ENCODE measurements around the gene PI16.
A peak's percentile ranks its signal among the peaks of the same experiment; 100 is the strongest.

PI16 gene, protein sequence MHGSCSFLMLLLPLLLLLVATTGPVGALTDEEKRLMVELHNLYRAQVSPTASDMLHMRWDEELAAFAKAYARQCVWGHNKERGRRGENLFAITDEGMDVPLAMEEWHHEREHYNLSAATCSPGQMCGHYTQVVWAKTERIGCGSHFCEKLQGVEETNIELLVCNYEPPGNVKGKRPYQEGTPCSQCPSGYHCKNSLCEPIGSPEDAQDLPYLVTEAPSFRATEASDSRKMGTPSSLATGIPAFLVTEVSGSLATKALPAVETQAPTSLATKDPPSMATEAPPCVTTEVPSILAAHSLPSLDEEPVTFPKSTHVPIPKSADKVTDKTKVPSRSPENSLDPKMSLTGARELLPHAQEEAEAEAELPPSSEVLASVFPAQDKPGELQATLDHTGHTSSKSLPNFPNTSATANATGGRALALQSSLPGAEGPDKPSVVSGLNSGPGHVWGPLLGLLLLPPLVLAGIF

DNA sequence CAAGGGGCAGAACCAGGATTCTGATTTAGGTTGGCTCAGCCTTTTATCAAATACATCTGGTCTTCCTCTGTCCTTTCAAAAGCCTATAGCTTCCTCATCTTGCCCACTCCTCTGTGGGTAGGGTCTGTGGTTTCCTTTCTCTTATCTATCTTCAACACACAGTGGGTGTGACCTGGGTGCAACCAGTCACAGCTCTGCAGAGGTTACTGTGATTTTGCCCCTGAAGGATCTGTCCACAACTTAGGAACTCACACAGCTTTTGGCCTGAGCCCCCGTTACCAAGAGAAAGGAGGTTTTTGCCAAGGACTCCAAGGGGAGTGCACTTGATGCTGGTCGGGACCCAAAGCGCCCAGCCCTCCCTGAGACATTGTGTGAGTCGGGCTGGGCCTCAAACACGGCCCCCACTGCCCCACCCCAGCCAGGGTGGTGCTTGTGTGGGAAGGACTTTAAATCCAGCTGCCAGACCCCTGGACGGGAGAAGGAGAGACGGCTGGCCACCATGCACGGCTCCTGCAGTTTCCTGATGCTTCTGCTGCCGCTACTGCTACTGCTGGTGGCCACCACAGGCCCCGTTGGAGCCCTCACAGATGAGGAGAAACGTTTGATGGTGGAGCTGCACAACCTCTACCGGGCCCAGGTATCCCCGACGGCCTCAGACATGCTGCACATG, at the start of gene PI16:
Gene PI16, plus strand, starts transcription at position 477 of the 670 bp plus-strand sequence. Its CDS starts 23 bp downstream, at position 500.
- DNase-seq = no peak

DNA sequence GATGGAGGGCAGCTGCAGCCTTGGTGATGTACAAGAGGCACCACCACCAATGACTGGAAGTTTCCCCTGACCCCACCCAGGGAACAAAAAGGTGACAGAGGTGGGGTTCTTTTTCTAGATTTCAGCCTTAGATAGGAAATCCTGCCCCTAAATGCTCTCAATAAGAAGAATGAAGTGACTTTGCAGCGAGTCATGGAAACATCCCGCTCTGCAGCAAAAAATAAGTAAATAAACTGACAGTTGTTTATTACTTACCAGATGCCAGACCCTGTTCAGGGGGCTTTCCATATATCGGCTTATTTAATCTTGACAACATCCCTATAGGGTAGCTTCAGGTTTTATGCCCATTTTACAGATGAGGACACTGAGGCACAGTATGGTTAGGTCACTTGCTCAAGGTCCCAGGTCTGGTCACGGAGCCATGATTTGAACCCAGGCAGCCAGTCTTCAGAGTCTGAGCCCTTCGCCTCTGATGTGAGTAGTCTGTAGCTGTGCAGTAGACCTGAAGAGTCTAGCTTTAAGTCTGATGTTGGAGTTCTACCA, 49.6 kb upstream of the PI16 start:
- DNase-seq = no peak

DNA sequence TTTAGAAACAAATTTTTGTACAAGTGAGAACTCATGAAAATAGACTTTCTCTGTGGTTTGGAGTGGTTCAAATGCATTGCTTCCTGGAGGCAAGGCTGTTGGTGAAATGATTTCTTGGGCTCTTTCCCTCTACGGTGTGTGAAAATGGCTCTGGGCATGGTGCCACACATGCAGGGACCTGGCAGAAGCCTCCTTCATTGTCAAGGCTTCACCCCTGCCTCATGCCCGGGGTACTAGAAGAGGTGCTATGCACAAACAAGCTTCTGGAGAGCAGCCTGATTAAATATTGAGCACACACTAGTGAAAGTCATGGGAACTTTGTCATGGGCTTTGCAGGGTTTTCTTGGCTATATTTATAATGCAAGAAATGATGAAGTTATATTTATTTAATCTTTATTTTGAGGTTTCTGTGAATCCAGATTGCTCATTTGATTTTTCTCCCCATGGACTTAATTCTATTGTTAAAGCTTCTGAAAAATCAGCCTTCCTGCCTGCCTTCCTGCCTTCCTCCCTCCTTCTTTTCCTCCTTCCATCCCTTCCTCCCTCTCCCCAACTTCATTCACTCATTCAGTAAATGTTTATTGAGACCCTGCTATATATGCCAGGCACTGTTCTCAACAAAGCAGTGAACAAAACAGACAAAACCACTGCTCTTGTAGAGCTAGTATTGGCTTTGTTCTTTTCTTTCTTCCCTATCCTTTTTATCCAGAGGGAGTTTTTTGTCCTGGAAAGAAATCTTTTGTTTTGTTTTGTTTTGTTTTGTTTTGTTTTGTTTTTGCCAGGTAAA, 47.8 kb upstream of the PI16 start:
- peak; percentile 89 for DNase-seq

DNA sequence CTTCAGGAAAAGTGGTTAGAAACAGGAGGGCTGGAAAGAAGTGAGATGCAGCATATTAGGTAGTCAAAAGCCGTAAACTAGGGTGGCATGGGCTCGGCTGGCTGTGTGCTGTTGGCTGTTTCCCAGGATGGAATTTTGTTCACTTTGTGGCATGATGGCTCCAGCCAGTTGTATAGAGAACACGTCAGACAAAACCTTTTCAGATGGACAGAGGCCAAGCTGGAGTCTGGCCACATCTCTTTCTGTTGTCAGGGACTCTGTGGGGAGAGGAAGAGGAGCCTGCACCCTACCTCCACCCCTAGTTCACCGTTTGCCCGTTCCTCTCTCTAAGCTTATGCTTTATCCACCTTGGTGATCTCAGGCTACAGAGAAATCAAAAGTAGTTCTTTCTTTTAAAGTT, 46.8 kb upstream of the PI16 start:
- peak; percentile 88 for DNase-seq

- no peak for DNase-seq
These were observed 45.8 kb upstream of the PI16 start for GRCh38 chr6:36908747-36909146.

- DNase-seq = no peak
These were observed 42.5 kb upstream of the PI16 start for GRCh38 chr6:36912030-36912454.

GRCh38 chr6:36912586-36912985, 42.0 kb upstream of the PI16 start:
- DNase-seq = no peak

- no peak for DNase-seq
These were observed 41.5 kb upstream of the PI16 start for GRCh38 chr6:36913082-36913481.

- DNase-seq = no peak
These were observed 40.2 kb upstream of the PI16 start for GRCh38 chr6:36914227-36914794.

- DNase-seq = no peak
These were observed 38.9 kb upstream of the PI16 start for GRCh38 chr6:36915599-36915998.

DNA sequence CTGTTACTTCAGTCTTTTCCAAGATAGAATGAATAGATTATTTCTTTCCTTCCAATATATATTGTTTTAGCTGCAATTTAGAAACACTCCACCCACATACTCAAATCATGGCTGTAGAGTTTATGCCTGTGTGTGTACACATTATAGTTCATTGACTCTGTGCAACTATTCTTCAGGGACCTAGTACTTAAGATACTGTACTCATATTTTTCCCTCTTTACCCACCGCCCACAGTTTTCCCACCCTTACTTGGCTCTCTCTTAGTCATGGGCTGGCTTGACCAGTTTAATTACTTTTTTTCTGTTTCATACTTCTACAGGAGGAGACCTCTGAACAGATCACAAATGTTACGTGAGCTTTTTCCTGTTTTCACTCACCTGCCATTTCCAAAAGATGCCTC, 38.4 kb upstream of the PI16 start:
- DNase-seq = no peak

DNA sequence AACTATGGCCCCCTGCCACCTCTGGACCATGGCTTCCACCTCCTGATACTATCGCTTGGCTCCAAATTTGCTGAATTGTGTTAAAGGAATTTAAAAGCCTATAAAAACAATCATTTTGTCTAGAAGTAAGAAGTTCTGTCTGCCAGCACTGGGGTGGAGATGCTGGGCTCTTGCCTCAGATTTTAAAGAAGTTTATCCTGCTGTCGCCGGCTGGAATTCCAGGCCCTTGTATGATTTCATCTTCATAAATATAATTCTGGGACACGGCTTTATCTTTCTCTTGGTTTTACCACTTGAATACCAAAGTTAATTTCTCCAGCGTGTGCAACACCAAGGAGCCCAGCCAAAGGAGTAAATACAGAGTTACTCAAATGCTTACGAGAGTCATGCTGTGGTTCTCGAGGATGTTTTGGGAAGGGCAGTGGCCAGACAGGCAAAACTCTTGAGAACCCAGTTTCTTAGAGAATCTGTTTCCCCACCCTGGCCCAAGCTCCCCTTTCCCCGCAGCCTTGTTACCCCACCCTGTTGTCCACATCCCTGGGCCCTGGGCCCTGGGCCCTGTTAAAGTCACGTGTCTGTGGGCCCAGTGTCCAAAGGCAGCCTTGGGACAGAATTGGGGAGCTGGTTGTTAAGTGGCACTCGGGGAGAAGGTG, 36.9 kb upstream of the PI16 start:
- DNase-seq = no peak

- DNase-seq = no peak
These were observed 34.5 kb upstream of the PI16 start for GRCh38 chr6:36920049-36920448.

GRCh38 chr6:36920546-36920945, 34.0 kb upstream of the PI16 start:
- DNase-seq = no peak

- no peak for DNase-seq
These were observed 30.4 kb upstream of the PI16 start for GRCh38 chr6:36924131-36924530.

DNA sequence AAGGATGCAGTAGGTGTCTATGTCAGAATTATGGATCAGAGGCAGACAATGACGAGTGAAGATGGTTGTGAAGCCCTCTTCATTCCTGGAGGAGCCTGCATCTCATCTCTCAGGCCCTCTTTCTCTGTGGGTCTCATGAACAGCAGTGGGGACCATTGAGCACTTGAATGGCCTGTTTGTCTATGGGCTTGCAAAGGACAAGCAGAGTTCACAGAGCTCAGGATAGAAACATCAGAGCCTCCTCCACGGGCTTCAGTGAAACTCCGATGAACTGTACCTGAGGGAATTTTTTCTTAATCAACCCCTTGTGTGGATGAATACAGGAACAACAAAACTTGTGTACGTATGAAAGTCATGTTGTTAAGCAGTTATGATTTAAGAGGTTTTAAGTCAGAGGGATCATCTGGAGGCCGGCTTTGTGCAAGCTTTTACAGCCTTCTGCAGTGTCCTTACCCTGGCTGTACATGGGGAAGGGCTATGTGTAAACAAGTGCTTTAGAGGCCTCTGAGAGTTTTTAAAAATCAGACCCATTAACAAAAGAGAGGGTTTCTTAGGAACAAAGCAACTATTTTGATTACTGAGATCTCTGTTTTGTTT, 29.7 kb upstream of the PI16 start:
- no peak for DNase-seq

DNA sequence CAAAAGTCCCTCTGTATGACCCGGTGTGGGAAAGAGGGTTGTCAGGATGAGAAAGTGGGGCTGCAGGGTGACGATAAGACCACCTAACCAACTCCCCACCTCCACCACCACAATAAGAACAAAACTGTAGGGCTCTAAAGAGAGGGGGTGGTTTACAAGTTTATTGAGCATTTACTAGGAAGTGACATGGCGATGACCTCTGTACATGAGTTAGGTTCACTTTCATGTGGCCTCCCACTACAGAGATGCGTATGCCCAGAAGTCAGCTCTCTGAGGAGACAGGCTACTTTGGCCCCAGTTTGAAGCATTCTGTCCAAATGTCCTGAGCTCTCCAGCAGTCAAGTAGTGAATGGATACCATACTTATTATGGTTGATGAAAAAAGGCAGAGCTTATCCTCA, 28.7 kb upstream of the PI16 start:
- DNase-seq = no peak

DNA sequence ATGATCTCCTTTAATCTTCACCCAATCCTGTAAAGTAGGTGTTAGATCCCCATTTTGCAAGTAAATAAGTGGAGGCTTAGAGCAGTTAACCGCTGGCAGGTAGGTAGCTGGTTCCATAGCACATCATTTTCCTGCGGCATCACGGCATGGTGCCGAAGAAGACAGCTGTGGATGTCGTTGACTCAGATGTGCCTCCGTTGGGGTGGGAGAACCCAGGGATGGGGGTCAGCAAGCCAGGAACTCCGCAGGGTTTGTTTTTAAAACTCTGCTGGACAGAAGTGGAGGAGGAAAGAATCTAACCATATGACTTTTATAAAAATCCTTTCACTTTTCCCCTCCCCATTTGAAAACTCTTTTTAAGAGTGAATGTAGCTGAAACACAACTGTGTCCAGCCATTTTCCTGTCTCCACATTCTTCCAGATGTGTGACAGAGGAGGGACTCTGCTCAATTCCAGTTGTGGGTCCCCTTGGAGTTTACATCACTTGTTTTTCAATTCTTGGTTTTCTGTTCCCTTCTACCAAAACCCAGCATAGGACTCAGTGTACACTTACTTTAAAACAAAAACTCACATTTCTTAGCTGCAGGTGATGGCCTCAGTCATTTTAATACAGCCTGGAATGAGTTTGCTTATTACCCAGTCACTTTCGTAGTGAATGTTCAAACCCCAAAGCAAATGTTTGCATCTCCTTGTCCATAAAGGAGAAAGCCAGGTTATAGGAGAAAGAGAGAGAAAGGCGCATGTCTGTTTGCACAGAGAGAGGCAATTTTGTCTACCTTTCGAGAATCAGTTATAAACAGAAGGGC, 27.6 kb upstream of the PI16 start:
- no peak for DNase-seq

DNA sequence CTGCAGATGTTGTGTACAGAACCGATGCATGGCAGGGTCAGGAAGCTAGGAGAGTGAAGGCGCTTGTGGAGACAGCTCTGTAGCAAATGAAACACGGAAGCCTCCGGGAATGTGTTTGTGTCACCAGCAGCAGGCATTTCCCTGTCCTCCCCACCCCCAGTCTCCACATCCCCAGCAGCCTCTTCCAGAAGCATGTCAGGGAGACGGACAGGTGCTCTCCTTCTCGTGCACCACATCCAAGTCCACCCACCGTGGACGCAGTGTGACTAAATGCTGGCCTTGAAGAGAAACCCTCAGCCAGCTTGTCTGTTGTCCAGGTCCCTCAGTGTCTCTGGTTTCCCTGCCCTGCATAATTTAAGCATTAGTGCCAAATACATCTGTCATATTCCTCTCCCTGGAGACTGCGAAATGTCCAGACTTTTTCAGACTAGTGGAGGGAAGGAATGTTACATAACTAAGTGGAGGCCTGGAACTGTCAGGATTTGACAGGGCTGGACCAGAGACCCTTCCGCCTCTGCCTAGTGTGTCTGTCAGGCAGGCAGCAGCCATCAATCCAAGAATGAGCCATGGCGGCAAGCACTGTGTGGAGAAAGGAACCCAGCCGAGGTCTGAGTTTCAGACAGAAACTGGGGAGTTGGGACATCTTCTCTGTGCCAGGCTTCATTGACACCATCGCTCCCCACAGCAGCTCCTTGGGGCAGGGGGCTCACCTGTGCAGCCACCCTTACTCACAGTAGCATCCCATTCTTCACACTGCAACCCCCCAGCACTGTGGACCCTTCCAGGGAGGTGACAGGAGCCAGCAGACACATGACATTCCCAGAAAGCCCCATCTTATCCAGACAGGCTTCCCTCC, 26.6 kb upstream of the PI16 start:
- no peak for DNase-seq

- DNase-seq = no peak
These were observed 26.0 kb upstream of the PI16 start for GRCh38 chr6:36928547-36928918.

Measured in NCI-H2029 treated with DMSO at 0.1 percent for 48 hours (cell line).